Measurements from ENCODE around the gene POU2F1.

Gene POU2F1

DNA sequence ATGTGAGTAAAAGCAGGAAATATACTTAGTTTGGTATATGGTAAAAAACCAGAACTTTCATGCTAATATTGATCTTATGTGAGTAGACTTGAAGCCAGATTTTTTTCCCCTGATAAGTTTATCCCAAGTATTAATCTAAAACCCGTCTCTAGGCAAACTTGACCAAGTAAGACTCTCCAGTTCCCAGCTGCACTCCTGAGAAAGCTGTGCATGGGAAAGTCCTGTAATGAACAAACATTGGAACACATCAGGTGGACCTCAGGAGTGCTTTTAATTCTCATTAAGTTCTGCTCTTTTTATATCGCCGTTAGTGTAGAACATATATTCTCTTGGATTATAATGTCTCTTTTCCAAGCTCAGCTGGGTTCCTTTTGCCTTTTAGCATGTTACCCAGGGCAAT, 192.6 kb downstream of the POU2F1 start:
- Histone ChIP-seq H3K18ac (ENCODE audit: low read depth in 1 of 2, low read length in 2 of 2) (no peak overlapping the region), H3K79me1 (replicated peaks; ENCODE audit: low read length, poor library complexity, severe bottlenecking) (no peaks in the 10 kb centered on the region), H2BK15ac (ENCODE audit: low read depth, poor library complexity, severe bottlenecking) (no peak overlapping the region), H4K8ac (ENCODE audit: low read length) (no peak overlapping the region), H3K36me3 (ENCODE audit: control insufficient read depth in 1 of 2, insufficient read depth in 2 of 2, low read depth in 1 of 2, low read length in 2 of 2) (peaks cover 13 to 51% of the 10 kb centered on the region in 2 experiments), H2BK12ac (ENCODE audit: low read length in 2 of 2) (no peak overlapping the region), H3K4me3 (ENCODE audit: insufficient read depth in 1 of 2, low read depth in 1 of 2, low read length in 2 of 2) (no peak overlapping the region), H3K4me1 (ENCODE audit: control insufficient read depth, insufficient read depth, low read depth, low read length) (no peaks in the 10 kb centered on the region), H2AK5ac (ENCODE audit: low read length, severe bottlenecking) (no peak overlapping the region), H2BK120ac (ENCODE audit: low read depth, low read length) (no peak overlapping the region), H3K4me2 (ENCODE audit: low read length, poor library complexity, severe bottlenecking) (no peak overlapping the region), H3K4ac (ENCODE audit: low read depth in 1 of 2, low read length in 2 of 2) (no peak overlapping the region), H3K27me3 (ENCODE audit: control insufficient read depth in 1 of 2, insufficient read depth in 1 of 2, low read length in 2 of 2) (no peaks in the 10 kb centered on the region), H4K91ac (ENCODE audit: low read length) (no peak overlapping the region), H3K23ac (ENCODE audit: low read length in 2 of 2) (no peak overlapping the region), H3K9me3 (ENCODE audit: control insufficient read depth, low read length) (no peaks in the 10 kb centered on the region), H3K14ac (ENCODE audit: low read length in 2 of 2) (no peak overlapping the region), H3K9ac (ENCODE audit: low read length) (no peak overlapping the region), H2AFZ (ENCODE audit: low read depth, low read length) (no peak overlapping the region), H2BK5ac (ENCODE audit: low read depth, low read length, poor library complexity, severe bottlenecking) (no peak overlapping the region), H3K27ac (ENCODE audit: low read length, poor library complexity, severe bottlenecking) (no peak overlapping the region)
- 100% methylated on average over 3 of the region's 3 CpGs for WGBS
- no peak for DNase-seq

DNA sequence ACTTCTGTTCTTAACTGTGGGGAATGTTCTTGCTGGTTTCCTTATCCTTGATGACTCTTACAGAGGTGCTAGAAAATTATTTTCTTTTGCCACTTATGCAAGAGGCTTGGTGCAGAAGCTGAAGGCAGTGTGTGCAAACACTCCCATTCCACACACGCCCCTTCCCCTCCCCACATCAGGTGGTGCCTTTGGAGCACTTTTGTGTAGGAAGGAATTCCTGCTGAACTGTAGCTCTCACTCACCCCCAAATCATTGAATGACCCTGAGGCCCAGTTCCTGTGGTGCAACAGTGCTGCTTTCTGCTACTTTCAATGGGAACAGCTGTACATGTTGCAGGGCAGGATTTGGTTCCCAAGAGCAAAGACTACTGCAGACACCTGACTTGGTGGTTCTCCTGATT, 195.8 kb downstream of the POU2F1 start:
- Histone ChIP-seq H4K91ac (ENCODE audit: low read length) (no peak overlapping the region), H3K79me1 (replicated peaks; ENCODE audit: low read length, poor library complexity, severe bottlenecking) (no peaks in the 10 kb centered on the region), H3K36me3 (ENCODE audit: control insufficient read depth in 1 of 2, insufficient read depth in 2 of 2, low read depth in 1 of 2, low read length in 2 of 2) (peaks cover 13 to 50% of the 10 kb centered on the region in 2 experiments), H2BK5ac (ENCODE audit: low read depth, low read length, poor library complexity, severe bottlenecking) (no peak overlapping the region), H3K4me3 (ENCODE audit: insufficient read depth in 1 of 2, low read depth in 1 of 2, low read length in 2 of 2) (no peak overlapping the region), H3K27me3 (ENCODE audit: control insufficient read depth in 1 of 2, insufficient read depth in 1 of 2, low read length in 2 of 2) (no peaks in the 10 kb centered on the region), H3K27ac (ENCODE audit: low read length, poor library complexity, severe bottlenecking) (no peak overlapping the region), H2AK5ac (ENCODE audit: low read length, severe bottlenecking) (no peak overlapping the region), H2BK120ac (ENCODE audit: low read depth, low read length) (no peak overlapping the region), H3K9ac (ENCODE audit: low read length) (no peak overlapping the region), H3K9me3 (ENCODE audit: control insufficient read depth, low read length) (no peaks in the 10 kb centered on the region), H4K8ac (ENCODE audit: low read length) (no peak overlapping the region), H3K23ac (ENCODE audit: low read length in 2 of 2) (no peak overlapping the region), H2AFZ (ENCODE audit: low read depth, low read length) (no peak overlapping the region), H2BK15ac (ENCODE audit: low read depth, poor library complexity, severe bottlenecking) (no peak overlapping the region), H3K18ac (ENCODE audit: low read depth in 1 of 2, low read length in 2 of 2) (no peak overlapping the region), H3K4me2 (ENCODE audit: low read length, poor library complexity, severe bottlenecking) (no peak overlapping the region), H2BK12ac (ENCODE audit: low read length in 2 of 2) (no peak overlapping the region), H3K4me1 (ENCODE audit: control insufficient read depth, insufficient read depth, low read depth, low read length) (no peaks in the 10 kb centered on the region), H3K4ac (ENCODE audit: low read depth in 1 of 2, low read length in 2 of 2) (no peak overlapping the region), H3K14ac (ENCODE audit: low read length in 2 of 2) (no peak overlapping the region)
- no CpG with 5 or more reads among the region's 1 CpG for WGBS
- DNase-seq, result no peak

DNA sequence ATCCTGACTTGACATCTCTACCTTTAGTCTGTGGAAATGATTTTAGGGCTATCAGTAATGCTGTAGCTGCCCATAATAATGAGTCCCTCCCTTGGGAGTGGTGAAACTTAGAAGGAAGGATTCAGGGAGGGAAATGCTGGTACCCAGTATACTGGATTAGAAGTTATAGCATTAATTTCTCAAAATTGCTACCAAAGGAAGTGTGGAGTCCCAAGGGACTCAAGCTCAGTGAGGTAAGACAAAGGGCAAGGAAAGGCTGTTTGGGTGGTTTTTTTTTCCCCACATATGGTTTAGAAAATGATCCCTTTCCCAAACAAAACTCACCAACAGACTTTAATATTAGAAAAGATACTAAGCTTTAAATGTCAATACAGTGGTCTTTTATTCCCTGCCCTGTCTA, 197.7 kb downstream of the POU2F1 start:
- H2AFZ ChIP-seq (ENCODE audit: low read depth, low read length), result no peak overlapping the region
- H3K9me3 ChIP-seq (ENCODE audit: control insufficient read depth, low read length), result no peaks in the 10 kb centered on the region
- peaks cover 3% of the 10 kb centered on the region for H3K79me1 ChIP-seq (replicated peaks; ENCODE audit: low read length, poor library complexity, severe bottlenecking)
- no peak overlapping the region for H2AK5ac ChIP-seq (ENCODE audit: low read length, severe bottlenecking)
- H3K14ac ChIP-seq (ENCODE audit: low read length in 2 of 2), result no peak overlapping the region
- no peak overlapping the region for H3K9ac ChIP-seq (ENCODE audit: low read length)
- H3K36me3 ChIP-seq (ENCODE audit: control insufficient read depth in 1 of 2, insufficient read depth in 2 of 2, low read depth in 1 of 2, low read length in 2 of 2), result peaks cover 11 to 35% of the 10 kb centered on the region in 2 experiments
- H3K4me3 ChIP-seq (ENCODE audit: insufficient read depth in 1 of 2, low read depth in 1 of 2, low read length in 2 of 2), result no peak overlapping the region
- H2BK120ac ChIP-seq (ENCODE audit: low read depth, low read length), result no peak overlapping the region
- H3K4ac ChIP-seq (ENCODE audit: low read depth in 1 of 2, low read length in 2 of 2), result no peak overlapping the region
- no peaks in the 10 kb centered on the region for H3K4me1 ChIP-seq (ENCODE audit: control insufficient read depth, insufficient read depth, low read depth, low read length)
- no peak overlapping the region for H4K91ac ChIP-seq (ENCODE audit: low read length)
- H2BK12ac ChIP-seq (ENCODE audit: low read length in 2 of 2), result no peak overlapping the region
- H4K8ac ChIP-seq (ENCODE audit: low read length), result no peak overlapping the region
- no peak overlapping the region for H2BK5ac ChIP-seq (ENCODE audit: low read depth, low read length, poor library complexity, severe bottlenecking)
- H3K18ac ChIP-seq (ENCODE audit: low read depth in 1 of 2, low read length in 2 of 2), result no peak overlapping the region
- no peak overlapping the region for H3K27ac ChIP-seq (ENCODE audit: low read length, poor library complexity, severe bottlenecking)
- no peak overlapping the region for H2BK15ac ChIP-seq (ENCODE audit: low read depth, poor library complexity, severe bottlenecking)
- DNase-seq, result no peak
- H3K27me3 ChIP-seq (ENCODE audit: control insufficient read depth in 1 of 2, insufficient read depth in 1 of 2, low read length in 2 of 2), result no peaks in the 10 kb centered on the region
- no peak overlapping the region for H3K23ac ChIP-seq (ENCODE audit: low read length in 2 of 2)
- no peak overlapping the region for H3K4me2 ChIP-seq (ENCODE audit: low read length, poor library complexity, severe bottlenecking)

DNA sequence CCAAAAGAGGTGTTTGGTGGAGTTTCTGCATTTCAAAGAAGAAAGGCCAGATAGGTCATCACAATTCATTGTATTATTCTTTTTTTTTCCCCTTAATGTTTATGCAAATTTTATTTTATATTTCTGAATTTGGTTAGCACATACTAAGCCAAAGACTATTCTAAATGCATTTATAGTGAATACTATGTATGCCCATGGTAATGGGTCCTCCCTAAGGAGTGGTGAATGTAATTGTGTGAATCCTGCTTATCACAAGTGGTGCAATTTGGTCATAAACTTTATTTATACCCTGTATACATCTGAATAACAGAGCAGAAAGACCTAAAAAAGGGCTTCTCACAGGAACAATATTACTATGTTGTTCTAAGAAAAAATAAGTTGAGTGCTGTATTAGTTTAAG, 198.6 kb downstream of the POU2F1 start:
- Histone ChIP-seq H3K27me3 (ENCODE audit: control insufficient read depth in 1 of 2, insufficient read depth in 1 of 2, low read length in 2 of 2) (no peaks in the 10 kb centered on the region), H4K8ac (ENCODE audit: low read length) (no peak overlapping the region), H3K36me3 (ENCODE audit: control insufficient read depth in 1 of 2, insufficient read depth in 2 of 2, low read depth in 1 of 2, low read length in 2 of 2) (peaks cover 11 to 37% of the 10 kb centered on the region in 2 experiments), H2BK120ac (ENCODE audit: low read depth, low read length) (no peak overlapping the region), H2BK12ac (ENCODE audit: low read length in 2 of 2) (no peak overlapping the region), H3K27ac (ENCODE audit: low read length, poor library complexity, severe bottlenecking) (no peak overlapping the region), H3K4me1 (ENCODE audit: control insufficient read depth, insufficient read depth, low read depth, low read length) (no peaks in the 10 kb centered on the region), H3K18ac (ENCODE audit: low read depth in 1 of 2, low read length in 2 of 2) (no peak overlapping the region), H3K23ac (ENCODE audit: low read length in 2 of 2) (no peak overlapping the region), H2AK5ac (ENCODE audit: low read length, severe bottlenecking) (no peak overlapping the region), H2BK15ac (ENCODE audit: low read depth, poor library complexity, severe bottlenecking) (no peak overlapping the region), H3K9ac (ENCODE audit: low read length) (no peak overlapping the region), H3K4me2 (ENCODE audit: low read length, poor library complexity, severe bottlenecking) (no peak overlapping the region), H4K91ac (ENCODE audit: low read length) (no peak overlapping the region), H3K79me1 (replicated peaks; ENCODE audit: low read length, poor library complexity, severe bottlenecking) (peaks cover 3% of the 10 kb centered on the region), H3K4me3 (ENCODE audit: insufficient read depth in 1 of 2, low read depth in 1 of 2, low read length in 2 of 2) (no peak overlapping the region), H2AFZ (ENCODE audit: low read depth, low read length) (no peak overlapping the region), H2BK5ac (ENCODE audit: low read depth, low read length, poor library complexity, severe bottlenecking) (no peak overlapping the region), H3K14ac (ENCODE audit: low read length in 2 of 2) (no peak overlapping the region), H3K4ac (ENCODE audit: low read depth in 1 of 2, low read length in 2 of 2) (no peak overlapping the region), H3K9me3 (ENCODE audit: control insufficient read depth, low read length) (no peaks in the 10 kb centered on the region)
- no peak for DNase-seq

All from mesenchymal stem cell (in vitro differentiated cells and primary cell).